HG03342 (cell line): Measurements from ENCODE around the gene CEP164.

ENCODE experiments used
- ATAC-seq: cut with Tn5 transposase; IDR thresholded peaks from one replicate; pipeline ENCODE4 v1.9.1; 2021; ENCODE audit warnings: mild to moderate bottlenecking, moderate library complexity; ENCODE audit not compliant: unreplicated experiment

Gene CEP164

GRCh38 chr11:117356126-117356890, 28.7 kb downstream of the CEP164 start:
- no peak for ATAC-seq

GRCh38 chr11:117361432-117361831, 33.8 kb downstream of the CEP164 start:
- no peak for ATAC-seq

- ATAC-seq, result no peak
Measured at GRCh38 chr11:117366248-117366647, 38.6 kb downstream of the CEP164 start.

GRCh38 chr11:117366875-117367274, 39.2 kb downstream of the CEP164 start:
- ATAC-seq, result no peak

- ATAC-seq, result no peak
Measured at GRCh38 chr11:117369534-117369933, 41.9 kb downstream of the CEP164 start.

GRCh38 chr11:117371453-117371852, 43.8 kb downstream of the CEP164 start:
- no peak for ATAC-seq

- no peak for ATAC-seq
Measured at GRCh38 chr11:117374316-117375055, 46.8 kb downstream of the CEP164 start.

GRCh38 chr11:117375960-117376359, 48.3 kb downstream of the CEP164 start:
- ATAC-seq, result no peak

GRCh38 chr11:117376517-117376916, 48.9 kb downstream of the CEP164 start:
- no peak for ATAC-seq

- no peak for ATAC-seq
Measured at GRCh38 chr11:117378976-117379865, 51.6 kb downstream of the CEP164 start.

GRCh38 chr11:117380676-117381075, 53.0 kb downstream of the CEP164 start:
- no peak for ATAC-seq

GRCh38 chr11:117381481-117382387, 54.1 kb downstream of the CEP164 start:
- ATAC-seq, result no peak

- ATAC-seq, result no peak
Measured at GRCh38 chr11:117382746-117383145, 55.1 kb downstream of the CEP164 start.

GRCh38 chr11:117384045-117384444, 56.4 kb downstream of the CEP164 start:
- no peak for ATAC-seq

- ATAC-seq, result no peak
Measured at GRCh38 chr11:117385471-117385870, 57.8 kb downstream of the CEP164 start.

- no peak for ATAC-seq
Measured at GRCh38 chr11:117385906-117386305, 58.3 kb downstream of the CEP164 start.

- no peak for ATAC-seq
Measured at GRCh38 chr11:117387992-117388755, 60.5 kb downstream of the CEP164 start.

- no peak for ATAC-seq
Measured at GRCh38 chr11:117390743-117391142, 63.1 kb downstream of the CEP164 start.

- no peak for ATAC-seq
Measured at GRCh38 chr11:117391181-117391580, 63.5 kb downstream of the CEP164 start.
